Measurements from ENCODE around the gene PHLPP1.
A peak's percentile ranks its signal among the peaks of the same experiment; 100 is the strongest.
"Not testable (repeated sequence)": the region's sequence is repeated elsewhere in the genome, so short reads cannot be mapped to it uniquely, and the experiment has no call there.

PHLPP1 gene

DNA sequence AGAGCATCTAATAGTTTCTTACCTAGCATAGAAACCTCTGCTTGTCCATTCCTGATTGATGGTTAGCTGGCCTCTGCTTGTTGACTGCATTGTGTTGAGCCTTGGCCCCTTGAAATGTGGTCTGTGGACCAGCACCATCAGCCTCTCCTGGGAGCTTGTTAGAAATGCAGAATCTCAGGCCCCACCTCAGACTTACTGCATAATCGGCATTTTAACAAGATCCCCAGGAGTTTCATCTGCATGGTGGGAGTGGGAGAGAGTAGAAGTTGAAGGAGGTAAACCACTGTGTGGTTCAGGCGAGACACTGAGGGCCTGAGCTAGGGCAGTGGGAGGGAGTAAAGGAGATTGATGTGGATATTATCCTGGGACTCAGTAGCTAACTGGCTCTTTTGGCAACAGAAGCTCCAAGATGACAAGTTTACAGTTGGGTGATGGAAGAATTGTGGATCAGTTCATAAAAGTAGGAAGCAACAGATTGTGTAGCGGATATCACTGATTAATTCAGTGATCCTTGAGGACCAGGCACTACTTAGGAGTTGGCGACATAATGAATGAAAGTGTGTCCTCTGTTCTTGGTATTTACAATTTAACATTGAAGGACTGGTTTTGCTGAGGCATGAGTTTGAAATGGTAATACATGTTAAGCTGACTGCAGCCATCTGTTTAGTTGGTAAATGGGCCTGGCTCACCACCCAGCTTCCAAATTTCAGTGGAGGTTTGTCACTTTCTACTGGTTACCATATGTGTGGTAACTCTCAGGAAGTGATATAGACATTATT lies 20.9 kb downstream of the PHLPP1 start:
- Histone ChIP-seq H3K27ac (no peak overlapping the region), H2AFZ (ENCODE audit: low read depth) (no peak overlapping the region), H3K4me2 (no peak overlapping the region), H3K4me3 (IDR thresholded peaks at IDR 0.05; ENCODE audit: insufficient read depth, low read depth, low read length) (no peak overlapping the region), H3K36me3 (ENCODE audit: insufficient read depth) (no peaks in the 10 kb centered on the region), H3K27me3 (ENCODE audit: insufficient read depth, low read depth) (no peaks in the 10 kb centered on the region), H3K9ac (no peak overlapping the region), H3K79me2 (ENCODE audit: insufficient read depth, low read depth) (peaks cover 42% of the 10 kb centered on the region), H4K20me1 (ENCODE audit: insufficient read depth) (no peaks in the 10 kb centered on the region), H3K4me1 (ENCODE audit: low read depth, poor library complexity, severe bottlenecking) (peaks cover 32% of the 10 kb centered on the region)
- TF ChIP-seq, protein P1, sequence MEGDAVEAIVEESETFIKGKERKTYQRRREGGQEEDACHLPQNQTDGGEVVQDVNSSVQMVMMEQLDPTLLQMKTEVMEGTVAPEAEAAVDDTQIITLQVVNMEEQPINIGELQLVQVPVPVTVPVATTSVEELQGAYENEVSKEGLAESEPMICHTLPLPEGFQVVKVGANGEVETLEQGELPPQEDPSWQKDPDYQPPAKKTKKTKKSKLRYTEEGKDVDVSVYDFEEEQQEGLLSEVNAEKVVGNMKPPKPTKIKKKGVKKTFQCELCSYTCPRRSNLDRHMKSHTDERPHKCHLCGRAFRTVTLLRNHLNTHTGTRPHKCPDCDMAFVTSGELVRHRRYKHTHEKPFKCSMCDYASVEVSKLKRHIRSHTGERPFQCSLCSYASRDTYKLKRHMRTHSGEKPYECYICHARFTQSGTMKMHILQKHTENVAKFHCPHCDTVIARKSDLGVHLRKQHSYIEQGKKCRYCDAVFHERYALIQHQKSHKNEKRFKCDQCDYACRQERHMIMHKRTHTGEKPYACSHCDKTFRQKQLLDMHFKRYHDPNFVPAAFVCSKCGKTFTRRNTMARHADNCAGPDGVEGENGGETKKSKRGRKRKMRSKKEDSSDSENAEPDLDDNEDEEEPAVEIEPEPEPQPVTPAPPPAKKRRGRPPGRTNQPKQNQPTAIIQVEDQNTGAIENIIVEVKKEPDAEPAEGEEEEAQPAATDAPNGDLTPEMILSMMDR (conservative IDR thresholded peaks at IDR 0.05; ENCODE audit: low read depth, low read length): no peak

DNA sequence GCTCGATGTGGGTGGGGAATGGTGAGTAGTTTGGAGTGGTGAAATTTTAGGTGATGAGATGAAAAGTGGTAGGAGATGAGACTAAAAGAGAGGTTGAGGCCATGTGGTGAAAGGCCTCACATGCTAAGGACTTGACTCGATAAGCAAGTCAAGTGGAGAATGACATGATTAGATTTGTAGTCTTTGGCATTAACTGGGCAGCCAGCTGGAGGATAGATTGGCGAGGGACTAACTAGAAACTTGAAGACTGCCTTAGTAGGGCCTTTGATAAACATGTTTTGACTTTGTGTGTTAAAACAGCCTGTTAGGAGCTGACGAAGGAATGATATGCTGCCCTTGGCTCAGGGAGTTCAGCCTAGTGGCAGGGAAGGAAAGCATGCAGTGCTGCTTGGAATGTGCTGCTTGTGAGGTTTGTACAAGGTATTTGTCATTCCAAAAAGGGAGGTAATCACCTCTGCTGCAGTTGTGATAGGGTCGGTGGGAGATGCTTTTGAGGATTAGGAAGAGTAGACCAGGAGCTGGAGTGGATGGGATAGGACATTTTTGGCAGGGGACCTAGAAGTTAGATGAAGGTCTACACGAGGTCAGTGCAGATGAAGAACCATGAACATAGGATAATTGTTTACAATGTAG lies 22.0 kb downstream of the PHLPP1 start:
- Histone ChIP-seq H3K36me3 (ENCODE audit: insufficient read depth) (no peaks in the 10 kb centered on the region), H2AFZ (ENCODE audit: low read depth) (no peak overlapping the region), H3K4me2 (no peak overlapping the region), H3K79me2 (ENCODE audit: insufficient read depth, low read depth) (peaks cover 37% of the 10 kb centered on the region; the same call in 1 of the 2 replicates), H4K20me1 (ENCODE audit: insufficient read depth) (no peaks in the 10 kb centered on the region), H3K4me3 (IDR thresholded peaks at IDR 0.05; ENCODE audit: insufficient read depth, low read depth, low read length) (no peak overlapping the region), H3K4me1 (ENCODE audit: low read depth, poor library complexity, severe bottlenecking) (peaks cover 29% of the 10 kb centered on the region), H3K27ac (no peak overlapping the region), H3K27me3 (ENCODE audit: insufficient read depth, low read depth) (no peaks in the 10 kb centered on the region), H3K9ac (no peak overlapping the region)
- TF ChIP-seq, protein P1 (conservative IDR thresholded peaks at IDR 0.05; ENCODE audit: low read depth, low read length): no peak

DNA sequence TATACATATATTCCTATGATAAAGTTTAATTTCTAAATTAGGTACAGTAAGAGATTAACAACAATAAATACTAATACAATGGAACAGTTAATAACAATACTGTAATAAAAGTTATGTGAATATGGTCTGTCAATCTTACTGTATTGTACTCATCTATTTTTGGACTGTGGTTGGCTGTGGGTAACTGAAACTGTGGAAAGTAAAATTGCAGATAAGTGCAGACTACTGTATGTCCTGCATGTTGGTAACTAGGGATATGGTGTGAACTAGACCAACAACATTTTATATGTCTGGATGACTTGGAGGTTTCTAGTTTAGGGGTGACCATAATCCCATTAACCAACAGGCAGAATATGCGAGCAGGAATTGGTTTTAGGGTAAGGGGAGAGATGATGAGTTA lies 23.3 kb downstream of the PHLPP1 start:
- TF ChIP-seq, protein P1 (conservative IDR thresholded peaks at IDR 0.05; ENCODE audit: low read depth, low read length): no peak
- Histone ChIP-seq H3K4me1 (ENCODE audit: low read depth, poor library complexity, severe bottlenecking) (peaks cover 30% of the 10 kb centered on the region), H2AFZ (ENCODE audit: low read depth) (no peak overlapping the region), H3K9ac (no peak overlapping the region), H3K4me2 (peak overlapping the region; percentile 33; the same call in 1 of the 2 replicates), H4K20me1 (ENCODE audit: insufficient read depth) (no peaks in the 10 kb centered on the region), H3K79me2 (ENCODE audit: insufficient read depth, low read depth) (peaks cover 34% of the 10 kb centered on the region; the same call in 1 of the 2 replicates), H3K36me3 (ENCODE audit: insufficient read depth) (no peaks in the 10 kb centered on the region), H3K4me3 (IDR thresholded peaks at IDR 0.05; ENCODE audit: insufficient read depth, low read depth, low read length) (no peak overlapping the region), H3K27ac (no peak overlapping the region), H3K27me3 (ENCODE audit: insufficient read depth, low read depth) (no peaks in the 10 kb centered on the region)

DNA sequence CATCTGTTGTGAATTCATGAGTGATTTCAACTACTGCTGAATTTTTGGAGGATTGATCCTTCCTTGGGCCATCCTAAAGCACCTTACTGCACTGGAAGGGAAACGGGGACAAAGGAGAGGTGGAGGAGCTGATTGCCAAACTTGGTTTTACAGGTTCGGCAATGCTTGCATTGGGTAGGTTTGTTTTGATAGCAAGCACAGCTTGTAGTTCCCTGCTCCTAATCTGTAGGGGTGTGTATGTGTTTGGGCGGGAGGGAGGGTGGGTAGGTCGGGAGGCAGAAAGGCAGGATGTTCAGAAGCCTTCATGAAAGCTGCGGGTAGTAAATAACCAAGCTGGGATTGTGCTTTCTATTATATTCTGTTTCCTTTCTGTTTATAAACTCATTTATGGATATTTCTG lies 24.6 kb downstream of the PHLPP1 start:
- Histone ChIP-seq H4K20me1 (ENCODE audit: insufficient read depth) (no peaks in the 10 kb centered on the region), H3K4me2 (no peak overlapping the region), H3K27ac (no peak overlapping the region), H3K4me3 (IDR thresholded peaks at IDR 0.05; ENCODE audit: insufficient read depth, low read depth, low read length) (no peak overlapping the region), H3K4me1 (ENCODE audit: low read depth, poor library complexity, severe bottlenecking) (peaks cover 37% of the 10 kb centered on the region), H3K27me3 (ENCODE audit: insufficient read depth, low read depth) (no peaks in the 10 kb centered on the region), H3K36me3 (ENCODE audit: insufficient read depth) (no peaks in the 10 kb centered on the region), H3K9ac (no peak overlapping the region), H2AFZ (ENCODE audit: low read depth) (no peak overlapping the region), H3K79me2 (ENCODE audit: insufficient read depth, low read depth) (peaks cover 28% of the 10 kb centered on the region; the same call in 1 of the 2 replicates)
- TF ChIP-seq, protein P1 (conservative IDR thresholded peaks at IDR 0.05; ENCODE audit: low read depth, low read length): no peak

DNA sequence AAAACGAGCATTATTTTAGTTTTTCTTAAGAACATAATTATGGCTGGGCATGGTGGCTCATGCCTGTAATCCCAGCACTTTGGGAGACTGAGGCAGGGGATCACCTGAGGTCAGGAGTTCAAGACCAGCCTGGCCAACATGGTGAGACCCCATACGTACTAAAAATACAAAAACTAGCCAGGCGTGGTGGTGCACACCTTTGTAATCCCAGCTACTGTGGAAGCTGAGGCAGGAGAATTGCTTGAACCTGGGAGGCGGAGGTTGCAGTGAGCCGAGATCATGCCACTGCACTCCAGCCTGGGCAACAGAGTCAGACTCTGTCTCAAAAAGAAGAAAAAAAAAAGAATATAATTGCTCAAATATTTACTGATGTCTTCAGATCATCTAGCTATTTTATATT lies 25.3 kb downstream of the PHLPP1 start:
- not testable (repeated sequence) for H3K9ac ChIP-seq; H4K20me1 ChIP-seq (ENCODE audit: insufficient read depth); H3K4me2 ChIP-seq; H2AFZ ChIP-seq (ENCODE audit: low read depth); H3K36me3 ChIP-seq (ENCODE audit: insufficient read depth); H3K4me3 ChIP-seq (IDR thresholded peaks at IDR 0.05; ENCODE audit: insufficient read depth, low read depth, low read length); H3K27ac ChIP-seq; H3K27me3 ChIP-seq (ENCODE audit: insufficient read depth, low read depth)
- peaks cover 33% of the 10 kb centered on the region for H3K4me1 ChIP-seq (ENCODE audit: low read depth, poor library complexity, severe bottlenecking)
- H3K79me2 ChIP-seq (ENCODE audit: insufficient read depth, low read depth): peaks cover 35% of the 10 kb centered on the region; the same call in 1 of the 2 replicates

Data from KMS-11 (cell line).